ENCODE results near the gene TBX10. TPM values are rescaled to one million over a fixed set of nuclear protein-coding genes. Genes with fewer than 3 reads are reported as not detected.
"Not testable (repeated sequence)": the region's sequence is repeated elsewhere in the genome, so short reads cannot be mapped to it uniquely, and the experiment has no call there.

TBX10 gene
- total RNA-seq, 1 donor from 2014 or later = not detected

DNA sequence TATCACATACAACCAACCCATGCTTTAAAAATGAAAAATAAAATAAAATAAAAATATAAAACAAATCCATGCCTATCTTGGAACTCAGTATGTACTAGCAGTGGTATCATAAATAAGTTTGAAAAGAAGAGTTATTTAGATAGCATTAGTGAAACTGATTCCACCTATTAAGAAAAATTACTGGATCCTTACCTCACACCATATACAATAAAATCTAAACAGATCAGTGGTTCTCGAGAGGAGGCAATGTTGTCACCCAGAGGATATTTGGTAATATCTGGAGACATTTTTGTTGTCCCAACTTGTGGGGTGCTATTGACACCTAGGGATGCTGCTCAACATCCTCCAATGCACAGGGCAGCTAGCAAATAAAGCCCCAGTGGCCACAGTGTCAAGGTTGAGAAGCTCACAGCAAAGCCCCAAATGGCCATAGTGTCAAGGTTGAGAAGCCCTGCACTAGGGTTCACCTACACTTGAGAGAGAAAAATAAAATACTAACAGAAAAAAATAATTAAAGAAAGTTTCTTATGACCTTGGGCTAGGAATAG, 42.7 kb downstream of the TBX10 start:
- DNase-seq (ENCODE audit: extremely low spot score, unreplicated experiment) = no peak
- Mint-ChIP-seq H3K9me3 (ENCODE audit: unreplicated experiment) (no peaks in the 10 kb centered on the region), H3K27me3 (ENCODE audit: unreplicated experiment) (peaks cover 48% of the 10 kb centered on the region), H3K36me3 (ENCODE audit: unreplicated experiment) (no peaks in the 10 kb centered on the region), H3K27ac (ENCODE audit: unreplicated experiment) (no peak overlapping the region), H3K4me1 (ENCODE audit: unreplicated experiment) (no peaks in the 10 kb centered on the region), H3K4me3 (ENCODE audit: unreplicated experiment) (no peak overlapping the region)
- TF ChIP-seq, protein P1, sequence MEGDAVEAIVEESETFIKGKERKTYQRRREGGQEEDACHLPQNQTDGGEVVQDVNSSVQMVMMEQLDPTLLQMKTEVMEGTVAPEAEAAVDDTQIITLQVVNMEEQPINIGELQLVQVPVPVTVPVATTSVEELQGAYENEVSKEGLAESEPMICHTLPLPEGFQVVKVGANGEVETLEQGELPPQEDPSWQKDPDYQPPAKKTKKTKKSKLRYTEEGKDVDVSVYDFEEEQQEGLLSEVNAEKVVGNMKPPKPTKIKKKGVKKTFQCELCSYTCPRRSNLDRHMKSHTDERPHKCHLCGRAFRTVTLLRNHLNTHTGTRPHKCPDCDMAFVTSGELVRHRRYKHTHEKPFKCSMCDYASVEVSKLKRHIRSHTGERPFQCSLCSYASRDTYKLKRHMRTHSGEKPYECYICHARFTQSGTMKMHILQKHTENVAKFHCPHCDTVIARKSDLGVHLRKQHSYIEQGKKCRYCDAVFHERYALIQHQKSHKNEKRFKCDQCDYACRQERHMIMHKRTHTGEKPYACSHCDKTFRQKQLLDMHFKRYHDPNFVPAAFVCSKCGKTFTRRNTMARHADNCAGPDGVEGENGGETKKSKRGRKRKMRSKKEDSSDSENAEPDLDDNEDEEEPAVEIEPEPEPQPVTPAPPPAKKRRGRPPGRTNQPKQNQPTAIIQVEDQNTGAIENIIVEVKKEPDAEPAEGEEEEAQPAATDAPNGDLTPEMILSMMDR (IDR thresholded peaks at IDR 0.05) = no peak

DNA sequence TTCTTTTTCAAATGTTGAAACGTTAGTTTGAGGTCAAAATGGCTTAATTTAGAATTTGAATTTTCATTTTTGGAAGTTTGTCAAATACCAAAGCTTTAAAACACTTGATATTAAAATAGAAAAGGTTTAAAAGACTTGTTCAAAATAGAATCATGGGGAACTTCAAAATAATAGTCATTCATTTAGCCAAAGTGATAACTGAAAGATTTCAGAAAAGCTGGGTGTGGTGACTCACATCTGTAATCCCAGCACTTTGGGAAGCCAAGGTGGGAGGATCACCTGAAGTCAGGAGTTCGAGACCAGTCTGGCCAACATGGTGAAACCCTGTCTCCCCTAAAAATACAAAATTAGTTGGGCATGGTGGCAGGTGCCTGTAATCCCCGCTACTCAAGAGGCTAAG, 45.1 kb downstream of the TBX10 start:
- Mint-ChIP-seq H3K27ac (ENCODE audit: unreplicated experiment) (no peak overlapping the region), H3K36me3 (ENCODE audit: unreplicated experiment) (no peaks in the 10 kb centered on the region), H3K4me1 (ENCODE audit: unreplicated experiment) (no peaks in the 10 kb centered on the region), H3K27me3 (ENCODE audit: unreplicated experiment) (peaks cover 29% of the 10 kb centered on the region), H3K4me3 (ENCODE audit: unreplicated experiment) (no peak overlapping the region), H3K9me3 (ENCODE audit: unreplicated experiment) (no peaks in the 10 kb centered on the region)
- DNase-seq (ENCODE audit: extremely low spot score, unreplicated experiment) = no peak
- TF ChIP-seq, protein P1 (IDR thresholded peaks at IDR 0.05) = no peak

DNA sequence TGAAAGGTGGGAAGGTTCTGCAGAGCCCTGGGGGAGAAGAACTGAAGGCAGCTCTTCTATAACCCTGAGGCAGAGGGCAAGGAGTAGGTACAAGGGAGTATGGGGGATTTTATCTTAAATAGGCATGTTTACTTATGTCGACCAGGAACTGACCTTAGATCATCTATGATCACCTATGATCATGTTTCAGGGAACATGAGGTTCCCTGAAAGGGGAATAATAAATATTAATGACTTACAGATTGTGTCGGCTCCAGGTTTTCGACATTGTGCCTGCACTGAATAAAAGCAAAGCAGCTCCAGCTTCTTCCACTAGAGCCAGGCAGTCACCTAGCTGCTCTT, 46.0 kb downstream of the TBX10 start:
- Mint-ChIP-seq H3K27me3 (ENCODE audit: unreplicated experiment) (peaks cover 22% of the 10 kb centered on the region), H3K4me1 (ENCODE audit: unreplicated experiment) (no peaks in the 10 kb centered on the region), H3K36me3 (ENCODE audit: unreplicated experiment) (no peaks in the 10 kb centered on the region), H3K4me3 (ENCODE audit: unreplicated experiment) (no peak overlapping the region), H3K9me3 (ENCODE audit: unreplicated experiment) (no peaks in the 10 kb centered on the region), H3K27ac (ENCODE audit: unreplicated experiment) (no peak overlapping the region)
- DNase-seq (ENCODE audit: extremely low spot score, unreplicated experiment) = no peak
- TF ChIP-seq, protein P1 (IDR thresholded peaks at IDR 0.05) = no peak

GRCh38 chr11:67592880-67593564, 46.5 kb downstream of the TBX10 start:
- no peak overlapping the region for H3K4me3 Mint-ChIP-seq (ENCODE audit: unreplicated experiment)
- TF ChIP-seq, protein P1 (IDR thresholded peaks at IDR 0.05) = no peak
- peaks cover 22% of the 10 kb centered on the region for H3K27me3 Mint-ChIP-seq (ENCODE audit: unreplicated experiment)
- no peaks in the 10 kb centered on the region for H3K36me3 Mint-ChIP-seq (ENCODE audit: unreplicated experiment)
- H3K27ac Mint-ChIP-seq (ENCODE audit: unreplicated experiment) = no peak overlapping the region
- no peaks in the 10 kb centered on the region for H3K4me1 Mint-ChIP-seq (ENCODE audit: unreplicated experiment)
- no peaks in the 10 kb centered on the region for H3K9me3 Mint-ChIP-seq (ENCODE audit: unreplicated experiment)
- DNase-seq (ENCODE audit: extremely low spot score, unreplicated experiment) = no peak

GRCh38 chr11:67588899-67589415, 50.6 kb downstream of the TBX10 start:
- peaks cover 19% of the 10 kb centered on the region for H3K4me1 Mint-ChIP-seq (ENCODE audit: unreplicated experiment)
- H3K4me3 Mint-ChIP-seq (ENCODE audit: unreplicated experiment); H3K27ac Mint-ChIP-seq (ENCODE audit: unreplicated experiment); H3K27me3 Mint-ChIP-seq (ENCODE audit: unreplicated experiment); DNase-seq (ENCODE audit: extremely low spot score, unreplicated experiment); H3K9me3 Mint-ChIP-seq (ENCODE audit: unreplicated experiment): not testable (repeated sequence)
- peaks cover 21% of the 10 kb centered on the region for H3K36me3 Mint-ChIP-seq (ENCODE audit: unreplicated experiment)

Data from osteocyte (in vitro differentiated cells).